GM21528 (cell line): ENCODE measurements around the gene TMEM11.

Experiments used
- ATAC-seq: cut with Tn5 transposase; IDR thresholded peaks from one replicate; pipeline ENCODE4 v1.9.1; 2021; ENCODE audit warnings: mild to moderate bottlenecking, moderate library complexity; ENCODE audit not compliant: unreplicated experiment, low FRiP score

The TMEM11 gene

DNA sequence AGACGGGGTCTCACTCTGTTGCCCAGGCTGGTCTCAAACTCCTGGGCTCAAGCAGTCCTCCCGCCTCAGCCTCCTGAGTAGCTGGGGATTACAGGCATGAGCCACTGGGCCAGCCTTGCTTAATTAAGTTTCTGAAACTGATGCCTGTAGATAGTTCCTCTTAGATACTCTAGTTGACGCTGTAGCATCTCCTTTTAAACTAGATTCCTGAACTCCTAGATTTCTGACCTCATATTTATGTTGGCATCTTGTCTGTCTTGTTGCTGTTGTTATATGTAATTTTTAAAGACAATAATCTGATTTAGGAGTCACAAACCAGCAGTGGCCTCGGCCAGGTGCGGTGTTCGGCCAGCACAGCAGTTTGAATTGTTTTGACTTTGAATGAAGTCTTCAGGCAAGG is 49.7 kb downstream of the TMEM11 start:
- ATAC-seq, result no peak

DNA sequence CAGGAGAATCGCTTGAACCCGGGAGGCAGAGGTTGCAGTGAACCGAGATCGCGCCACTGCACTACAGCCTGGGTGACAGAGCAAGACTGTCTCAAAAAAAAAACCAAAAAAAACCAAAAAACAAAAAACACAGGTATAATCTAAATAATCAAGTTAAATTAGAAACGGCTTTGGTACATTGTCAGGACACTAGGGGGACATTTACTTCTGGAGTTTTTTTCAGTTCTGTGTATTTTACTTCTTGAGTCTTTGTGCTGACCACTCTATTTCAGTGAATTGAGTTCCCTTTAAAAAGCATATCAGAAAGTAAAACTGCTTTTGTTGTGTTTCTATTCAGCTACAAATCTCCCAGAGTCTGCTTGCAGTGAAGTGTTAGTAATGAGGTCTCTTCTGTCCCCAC is 50.9 kb downstream of the TMEM11 start:
- ATAC-seq, result no peak

DNA sequence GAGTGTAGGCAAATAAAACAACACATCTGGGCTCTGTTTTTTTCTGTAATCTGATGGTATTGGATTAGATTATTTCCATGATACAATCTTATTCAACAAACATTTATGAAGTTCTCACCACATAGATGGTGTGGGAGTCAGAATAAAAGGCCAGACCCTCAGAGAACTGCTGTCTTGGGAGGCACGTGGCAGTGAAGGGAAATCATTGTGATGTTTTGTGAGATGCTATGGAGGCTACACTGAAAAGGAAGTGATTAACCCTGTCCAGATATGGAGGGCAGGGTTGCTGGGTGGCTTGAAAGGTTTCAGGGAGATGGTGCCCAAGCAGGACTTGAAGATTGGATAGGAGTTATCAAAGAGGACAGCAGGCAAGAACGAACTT is 51.6 kb downstream of the TMEM11 start:
- no peak for ATAC-seq

DNA sequence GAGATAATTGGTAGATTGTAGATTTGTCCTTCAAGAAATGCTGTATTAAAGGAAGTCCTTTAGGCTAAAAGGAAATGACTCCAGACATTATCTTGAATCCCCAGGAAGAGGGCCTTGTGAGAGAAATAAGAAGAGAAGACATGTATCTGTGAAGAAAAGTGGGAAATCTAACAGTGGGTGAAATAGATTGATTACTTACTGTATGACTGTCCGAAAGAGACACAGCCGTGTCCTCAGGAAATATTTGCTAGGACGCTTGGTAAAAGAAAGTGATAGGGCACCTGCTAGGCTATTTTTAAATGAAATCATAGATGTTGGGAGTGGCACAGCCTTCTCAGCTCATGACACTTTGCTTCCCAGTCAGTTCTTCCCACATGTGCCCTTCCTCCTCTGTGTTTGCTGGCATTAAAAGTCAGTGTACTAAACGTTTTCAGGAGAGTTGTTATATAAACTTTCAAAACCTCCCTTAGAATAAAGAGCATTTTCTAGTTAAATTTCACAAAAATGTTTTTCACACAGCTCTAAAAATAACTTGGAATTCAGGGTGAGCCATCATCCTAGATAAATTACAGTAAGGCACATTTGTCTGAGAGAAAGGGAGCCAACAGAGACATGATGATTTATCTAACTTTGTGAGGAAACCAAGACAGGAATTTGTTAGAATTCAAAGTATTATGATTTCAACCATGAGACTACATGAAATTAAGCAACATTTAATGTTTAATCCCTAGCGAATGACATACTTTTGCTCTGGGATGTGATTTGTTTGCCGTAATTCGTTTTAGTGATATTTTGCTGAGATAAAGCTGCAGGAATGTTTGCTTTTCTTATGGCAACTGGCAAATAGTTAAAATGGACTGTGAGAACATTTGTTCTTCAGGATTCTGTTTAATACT is 52.2 kb downstream of the TMEM11 start:
- ATAC-seq, result no peak

DNA sequence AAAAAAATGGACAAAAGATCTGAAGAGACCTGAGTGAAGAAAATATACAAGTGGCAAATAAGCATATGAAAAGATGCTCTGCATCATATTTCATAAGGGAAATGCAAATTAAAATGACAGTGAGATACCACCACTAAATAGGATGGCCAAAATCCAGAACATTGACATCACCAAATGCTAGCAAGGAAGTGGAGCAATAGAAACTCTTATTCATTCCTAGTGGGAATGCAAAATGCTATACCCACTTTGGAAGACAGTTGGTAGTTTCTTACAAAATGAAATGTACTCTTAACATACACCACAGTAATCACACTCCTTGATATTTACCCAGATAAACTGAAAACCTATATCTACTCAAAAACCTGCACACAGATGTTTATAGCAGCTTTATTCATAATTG is 53.6 kb downstream of the TMEM11 start:
- no peak for ATAC-seq

DNA sequence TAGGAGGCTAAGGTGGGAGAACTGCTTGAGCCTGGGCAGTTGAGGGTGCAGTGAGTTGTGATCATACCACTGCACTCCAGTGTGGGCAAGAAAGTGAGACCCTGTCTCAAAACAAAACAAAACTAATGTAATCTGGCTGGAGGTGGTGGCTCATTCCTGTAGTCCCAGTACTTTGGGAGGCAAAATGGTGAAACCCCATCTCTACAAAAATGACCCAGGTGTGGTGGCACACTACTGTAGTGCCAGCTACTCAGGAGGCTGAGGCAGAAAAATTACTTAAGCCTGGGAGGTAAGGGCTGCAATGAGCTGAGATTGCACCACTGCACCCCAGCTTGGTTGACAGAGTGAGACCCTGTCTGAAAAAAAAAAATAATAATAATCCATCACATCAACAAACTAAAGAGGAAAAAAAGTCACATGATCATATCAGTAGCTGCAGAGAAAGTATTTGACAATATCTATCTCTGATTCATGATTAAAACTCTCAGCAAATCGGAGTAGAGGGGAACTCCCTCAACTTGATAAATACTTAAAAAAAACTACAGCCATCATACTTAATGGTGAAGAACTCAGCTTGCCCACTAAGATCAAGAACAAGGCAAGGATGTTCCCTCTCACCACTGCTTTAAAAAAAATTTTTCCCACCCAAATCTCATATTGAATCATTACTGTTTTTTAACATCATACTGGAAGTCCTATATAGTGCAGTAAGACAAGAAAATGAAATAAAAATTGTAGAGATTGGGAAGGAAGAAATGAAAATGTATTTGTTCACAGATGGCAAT is 56.2 kb downstream of the TMEM11 start:
- ATAC-seq, result no peak

DNA sequence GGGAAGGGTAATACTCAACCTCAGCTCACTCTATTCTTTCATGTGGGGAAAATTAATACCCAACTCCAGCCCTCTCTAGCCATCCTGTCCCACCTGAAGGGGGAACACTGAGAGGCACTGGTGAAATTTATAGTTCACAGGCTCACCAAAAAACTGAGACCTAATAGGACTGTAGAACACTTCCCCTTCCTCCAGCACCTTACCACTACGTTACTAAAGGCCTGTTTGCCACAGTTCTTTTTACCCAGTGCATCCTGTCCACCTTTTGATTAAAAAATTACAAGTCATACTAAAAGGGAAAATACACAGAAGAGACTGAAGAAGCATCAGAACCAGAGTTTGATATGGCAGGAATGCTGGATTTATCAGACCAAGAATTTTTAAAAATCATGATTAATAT is 61.2 kb downstream of the TMEM11 start:
- ATAC-seq, result no peak

DNA sequence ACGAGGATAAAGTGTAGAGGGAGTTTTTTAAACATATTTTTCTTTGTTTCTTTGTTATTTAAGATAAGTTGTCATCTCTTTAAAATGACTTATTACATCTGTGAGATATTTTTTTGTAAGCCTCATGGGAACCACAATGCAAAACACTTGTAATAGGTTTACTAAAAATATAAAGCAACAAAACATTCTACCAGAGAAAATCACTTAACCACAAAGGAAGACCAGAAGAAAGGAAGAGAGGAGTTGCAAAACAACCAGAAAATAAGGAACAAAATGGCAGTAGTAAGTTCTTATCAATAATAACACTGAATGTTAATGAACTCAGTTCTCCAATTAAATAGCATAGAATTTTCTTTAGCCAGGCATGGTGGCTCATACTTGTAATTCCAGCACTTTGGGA is 64.3 kb downstream of the TMEM11 start:
- ATAC-seq, result no peak
